GM12873 (cell line): ENCODE results near the gene RAD51B.

Experiments
- CTCF ChIP-seq: IDR thresholded peaks from 2 replicates; pipeline ENCODE4 v1.5.1; 2012; ENCODE audit warnings: low read depth, mild to moderate bottlenecking, moderate library complexity, low read length, control low read depth; ENCODE audit not compliant: insufficient read depth; ENCODE audit errors: missing control alignments

Gene RAD51B

GRCh38 chr14:68325267-68325807 is 505.8 kb downstream of the RAD51B start:
- TF ChIP-seq CTCF = no peak

- TF ChIP-seq CTCF = no peak
Measured at GRCh38 chr14:68327231-68327630, 507.7 kb downstream of the RAD51B start.

GRCh38 chr14:68328509-68328908 is 508.9 kb downstream of the RAD51B start:
- TF ChIP-seq CTCF = no peak

GRCh38 chr14:68331426-68331825 is 511.8 kb downstream of the RAD51B start:
- TF ChIP-seq CTCF = no peak

GRCh38 chr14:68331991-68332390 is 512.4 kb downstream of the RAD51B start:
- TF ChIP-seq CTCF = no peak

GRCh38 chr14:68333262-68333661 is 513.7 kb downstream of the RAD51B start:
- TF ChIP-seq CTCF = no peak

- TF ChIP-seq CTCF = no peak
Measured at GRCh38 chr14:68335312-68335711, 515.7 kb downstream of the RAD51B start.
